Spinal cord (tissue), 10 donors: ENCODE measurements around the gene KIF15. TPM values are rescaled to one million over a fixed set of nuclear protein-coding genes. Genes with fewer than 3 reads are reported as not detected.
A peak's percentile ranks its signal among the peaks of the same experiment; 100 is the strongest.

Source experiments
- DNase-seq, 6 donors: peaks; one replicate each; pipeline versions ENCODE4 v3.0.0 to v3.0.0-alpha.2; 2013 to 2015; ENCODE audit warnings: low spot score in 6 of 6, low read depth in 4 of 6
- H3K27ac ChIP-seq: one replicate; pipeline ENCODE4 v1.5.1; 2013; ENCODE audit warnings: low read depth, low read length, control low read depth
- H3K27me3 ChIP-seq: one replicate; pipeline ENCODE4 v1.6.1; 2013; ENCODE audit warnings: low read length; ENCODE audit not compliant: control insufficient read depth, insufficient read depth
- H3K36me3 ChIP-seq: one replicate; pipeline ENCODE4 v1.6.1; 2013; ENCODE audit warnings: low read length; ENCODE audit not compliant: control insufficient read depth, insufficient read depth
- H3K4me1 ChIP-seq: one replicate; pipeline ENCODE4 v1.6.1; 2013; ENCODE audit warnings: low read length; ENCODE audit not compliant: control insufficient read depth, insufficient read depth
- H3K4me3 ChIP-seq: one replicate; pipeline ENCODE4 v1.5.1; 2013; ENCODE audit warnings: low read depth, low read length, control low read depth
- H3K9me3 ChIP-seq: one replicate; pipeline ENCODE4 v1.6.1; 2013; ENCODE audit warnings: low read length; ENCODE audit not compliant: control insufficient read depth, insufficient read depth
- WGBS: methylation state at CpG from one replicate; pipeline ENCODE4 v1.1.5; 2013; ENCODE audit warnings: missing lambda C conversion rate; ENCODE audit not compliant: insufficient coverage; 5-methylcytosine and 5-hydroxymethylcytosine counted together
- polyA plus RNA-seq, 2 donors: library from polyadenylated mRNA; unstranded; fragments of 120-200 nt; gene quantifications; one replicate each; pipeline ENCODE4 v1.2.1, GENCODE V29; 2013; ENCODE audit not compliant: insufficient read length in 2 of 2
- total RNA-seq, 2 donors: library from RNA; depleted of rRNA in 1 of 2; stranded (reverse); fragments of 120-200 nt in 1 of 2; fragments of >200 nt in 1 of 2; gene quantifications; one replicate each; pipeline versions ENCODE4 v1.2.3 to v1.2.4, GENCODE V29; 2013 to 2014
- donor health status: healthy.

Gene KIF15
- total and polyA plus RNA-seq, 4 donors, result 10.4 to 14.0 (median 13.0) TPM

- no peaks in the 10 kb centered on the region for H3K36me3 ChIP-seq
- no peaks in the 10 kb centered on the region for H3K9me3 ChIP-seq
- WGBS, result 83% methylated on average over 7 of the region's 7 CpGs
- no peak for DNase-seq
- H3K27me3 ChIP-seq, result no peaks in the 10 kb centered on the region
- no peak overlapping the region for H3K4me3 ChIP-seq
- H3K4me1 ChIP-seq, result peaks cover 6% of the 10 kb centered on the region
- H3K27ac ChIP-seq, result no peak overlapping the region
Measured at GRCh38 chr3:44887101-44887500, 125.5 kb downstream of the KIF15 start.

GRCh38 chr3:44890258-44890657 lies 128.7 kb downstream of the KIF15 start:
- Histone ChIP-seq H3K36me3 (no peaks in the 10 kb centered on the region), H3K4me1 (peaks cover 4% of the 10 kb centered on the region), H3K27me3 (no peaks in the 10 kb centered on the region), H3K9me3 (no peaks in the 10 kb centered on the region), H3K4me3 (no peak overlapping the region), H3K27ac (no peak overlapping the region)
- 63% methylated on average over 3 of the region's 3 CpGs for WGBS
- no peak for DNase-seq

- 90% methylated on average over 2 of the region's 3 CpGs for WGBS
- DNase-seq, result no peak
- Histone ChIP-seq H3K36me3 (no peaks in the 10 kb centered on the region), H3K27ac (no peak overlapping the region), H3K9me3 (no peaks in the 10 kb centered on the region), H3K4me3 (no peak overlapping the region), H3K4me1 (peaks cover 4% of the 10 kb centered on the region), H3K27me3 (no peaks in the 10 kb centered on the region)
Measured at GRCh38 chr3:44890852-44891251, 129.3 kb downstream of the KIF15 start.

GRCh38 chr3:44892689-44893088 lies 131.1 kb downstream of the KIF15 start:
- 78% methylated on average over 1 of the region's 3 CpGs for WGBS
- H3K9me3 ChIP-seq, result no peaks in the 10 kb centered on the region
- peaks cover 4% of the 10 kb centered on the region for H3K4me1 ChIP-seq
- no peak for DNase-seq
- H3K27ac ChIP-seq, result no peak overlapping the region
- H3K4me3 ChIP-seq, result no peak overlapping the region
- no peaks in the 10 kb centered on the region for H3K27me3 ChIP-seq
- no peaks in the 10 kb centered on the region for H3K36me3 ChIP-seq

GRCh38 chr3:44893097-44893496 lies 131.5 kb downstream of the KIF15 start:
- no peak overlapping the region for H3K27ac ChIP-seq
- H3K9me3 ChIP-seq, result no peaks in the 10 kb centered on the region
- no peak for DNase-seq
- peaks cover 4% of the 10 kb centered on the region for H3K4me1 ChIP-seq
- WGBS, result 40% methylated on average over 1 of the region's 2 CpGs
- H3K27me3 ChIP-seq, result no peaks in the 10 kb centered on the region
- H3K36me3 ChIP-seq, result no peaks in the 10 kb centered on the region
- no peak overlapping the region for H3K4me3 ChIP-seq

GRCh38 chr3:44894485-44894884 lies 132.9 kb downstream of the KIF15 start:
- DNase-seq, result peak in 1 of 6 donors; percentile 10
- Histone ChIP-seq H3K9me3 (no peaks in the 10 kb centered on the region), H3K27ac (no peak overlapping the region), H3K36me3 (no peaks in the 10 kb centered on the region), H3K27me3 (no peaks in the 10 kb centered on the region), H3K4me1 (peaks cover 4% of the 10 kb centered on the region), H3K4me3 (no peak overlapping the region)
- WGBS, result no CpG with 5 or more reads among the region's 5 CpGs

GRCh38 chr3:44896440-44896839 lies 134.8 kb downstream of the KIF15 start:
- Histone ChIP-seq H3K36me3 (no peaks in the 10 kb centered on the region), H3K27me3 (peaks cover 2% of the 10 kb centered on the region), H3K9me3 (no peaks in the 10 kb centered on the region), H3K4me3 (no peak overlapping the region), H3K27ac (no peak overlapping the region), H3K4me1 (peaks cover 4% of the 10 kb centered on the region)
- WGBS, result no CpG with 5 or more reads among the region's 2 CpGs
- DNase-seq, result no peak

GRCh38 chr3:44899683-44900367 lies 138.2 kb downstream of the KIF15 start:
- WGBS, result 33% methylated on average over 4 of the region's 13 CpGs
- no peaks in the 10 kb centered on the region for H3K4me1 ChIP-seq
- no peak overlapping the region for H3K27ac ChIP-seq
- H3K4me3 ChIP-seq, result no peak overlapping the region
- no peaks in the 10 kb centered on the region for H3K9me3 ChIP-seq
- no peaks in the 10 kb centered on the region for H3K36me3 ChIP-seq
- H3K27me3 ChIP-seq, result peaks cover 2% of the 10 kb centered on the region
- no peak for DNase-seq

GRCh38 chr3:44902628-44903027 lies 141.0 kb downstream of the KIF15 start:
- H3K27me3 ChIP-seq, result peaks cover 2% of the 10 kb centered on the region
- no peaks in the 10 kb centered on the region for H3K9me3 ChIP-seq
- no peak overlapping the region for H3K27ac ChIP-seq
- 66% methylated on average over 4 of the region's 4 CpGs for WGBS
- no peak for DNase-seq
- H3K4me1 ChIP-seq, result no peaks in the 10 kb centered on the region
- H3K4me3 ChIP-seq, result no peak overlapping the region
- H3K36me3 ChIP-seq, result no peaks in the 10 kb centered on the region
